GM18951 (cell line): ENCODE measurements around the gene FOSL1.

Experiments used
- POLR2A ChIP-seq: IDR thresholded peaks from 4 replicates; pipeline ENCODE4 v1.6.1; 2011; ENCODE audit warnings: mild to moderate bottlenecking; ENCODE audit not compliant: insufficient read length, insufficient read depth; ENCODE audit errors: extremely low read depth
- in situ Hi-C: fragments of 300-500 bp; cut with MboI; formaldehyde crosslinking; loops from one replicate; pipeline ENCODE4 v1.12.0; 2022; ENCODE audit warnings: low sequenced_read_pairs, mixed read lengths, inconsistent platforms; ENCODE audit not compliant: unreplicated experiment

The FOSL1 gene

DNA sequence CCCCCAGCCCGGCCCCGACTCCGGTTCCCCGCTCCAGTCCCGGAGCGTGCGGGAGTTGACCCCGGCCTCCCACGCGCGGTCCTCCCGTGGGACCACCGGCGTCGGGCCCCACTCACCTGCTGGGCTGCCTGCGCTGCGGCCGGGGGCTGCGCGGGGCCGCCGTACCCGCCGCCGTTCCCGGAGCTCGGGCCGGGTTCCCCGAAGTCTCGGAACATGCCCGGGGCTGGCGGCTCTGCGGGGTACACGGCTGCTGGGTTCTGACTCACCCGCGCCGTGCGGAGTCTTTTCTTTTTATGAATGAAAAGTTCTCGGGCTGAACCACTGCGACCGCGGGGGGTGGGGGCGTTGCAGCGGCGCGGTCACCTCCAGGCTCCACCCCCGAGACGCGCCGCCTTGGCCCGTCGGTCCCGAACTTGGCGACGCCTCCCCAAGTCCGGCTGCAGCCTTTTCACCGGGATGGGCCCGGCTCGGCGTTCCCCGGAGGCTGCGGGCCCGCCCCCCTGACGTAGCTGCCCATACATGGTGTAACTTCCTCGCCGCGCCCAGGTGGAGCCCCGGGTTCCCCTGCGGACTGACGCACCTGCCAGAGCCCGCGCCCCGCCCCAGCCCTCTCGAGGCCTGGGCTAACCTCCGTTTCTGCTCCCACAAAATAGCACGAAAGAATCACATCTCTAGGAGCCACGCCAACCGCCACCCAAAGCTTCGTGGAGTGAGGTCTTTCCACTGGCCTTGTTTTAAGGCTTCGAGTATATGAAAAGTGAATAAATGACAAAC is at the start of gene FOSL1:
FOSL1 (minus strand) TSS at position 264 of the 774 bp plus-strand sequence; CDS start at position 215, 49 bp downstream.
- in situ Hi-C loops, result no loop called here
- TF ChIP-seq POLR2A, result peak; percentile 74

DNA sequence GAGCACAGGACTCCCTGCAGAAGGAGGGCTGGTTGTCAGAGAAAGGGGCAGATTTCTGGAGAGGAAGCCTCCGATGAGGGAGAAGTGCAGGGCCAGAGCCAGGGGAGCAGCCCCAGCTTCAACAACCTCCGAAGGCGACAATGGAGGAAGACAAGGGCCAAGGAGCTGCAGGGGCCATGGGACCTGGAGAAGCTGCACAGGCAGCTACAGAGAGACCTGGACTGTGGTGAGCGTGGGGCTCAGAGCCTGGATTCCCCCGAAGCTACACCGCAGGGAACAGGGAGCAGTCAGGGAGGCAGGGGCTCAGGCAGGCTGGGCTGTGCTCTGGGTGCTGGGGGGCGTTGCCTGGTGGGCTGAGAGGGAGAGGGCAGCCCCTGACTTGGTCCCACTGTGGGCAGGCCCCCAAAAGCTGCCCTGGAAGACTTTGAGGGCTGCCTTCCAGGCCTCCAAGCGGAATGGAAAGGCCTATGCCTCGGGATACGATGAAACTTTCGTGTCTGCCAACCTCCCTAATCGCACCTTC is 47.5 kb upstream of the FOSL1 start:
- in situ Hi-C loops, result no loop called here
- TF ChIP-seq POLR2A, result no peak

DNA sequence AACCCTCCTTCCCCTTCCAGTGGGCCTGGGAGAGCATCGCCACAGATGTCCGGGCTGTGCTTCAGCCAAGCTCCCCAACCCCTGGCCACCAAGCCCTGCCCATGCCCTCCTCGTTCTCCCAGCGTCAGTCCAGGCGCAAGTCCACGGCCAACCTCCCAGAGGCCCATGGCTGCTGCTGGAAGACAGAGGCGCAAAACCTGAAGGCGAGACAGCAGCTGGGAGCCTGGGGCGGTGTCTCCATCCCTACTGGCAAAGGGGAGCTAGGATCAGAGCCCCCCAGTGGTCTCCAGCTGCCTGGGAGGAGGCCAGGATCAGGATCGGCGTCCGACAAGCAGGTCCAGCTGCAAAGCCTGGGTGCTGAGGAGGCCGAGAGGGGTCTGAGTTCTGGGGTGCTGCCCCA is 46.9 kb upstream of the FOSL1 start:
- in situ Hi-C loops, result no loop called here
- TF ChIP-seq POLR2A, result no peak

- in situ Hi-C loops, result no loop called here
- no peak for TF ChIP-seq POLR2A
Measured at GRCh38 chr11:65946655-65947054, 46.5 kb upstream of the FOSL1 start.

GRCh38 chr11:65945941-65946558 is 45.9 kb upstream of the FOSL1 start:
- TF ChIP-seq POLR2A, result no peak
- in situ Hi-C loops, result no loop called here

DNA sequence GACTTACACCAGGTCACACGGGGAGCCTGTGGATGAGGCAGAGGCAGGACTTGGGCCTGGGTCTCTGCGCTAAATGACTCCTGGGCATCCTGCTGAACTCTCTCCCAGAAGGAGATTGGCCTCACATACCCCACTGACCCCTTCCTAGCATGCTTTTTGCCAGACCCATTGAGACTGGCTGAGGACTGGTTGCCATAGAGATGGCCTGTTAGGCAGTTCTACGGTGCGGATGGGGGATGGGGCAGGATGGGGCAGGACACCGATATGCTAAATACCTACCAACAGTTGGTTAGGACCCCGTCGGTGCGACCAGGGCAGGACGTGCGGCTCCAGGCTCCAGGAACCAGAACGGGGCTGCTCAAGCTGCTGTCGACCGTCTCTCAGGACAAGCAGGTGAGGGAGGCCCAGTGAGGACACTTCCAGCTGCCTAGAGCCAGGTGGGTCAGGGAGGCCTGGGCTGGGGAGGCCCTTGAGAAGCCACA is 45.3 kb upstream of the FOSL1 start, which contains the start of gene TSGA10IP:
TSGA10IP (plus strand) TSS at position 51 of the 482 bp plus-strand sequence; CDS start at position 247, 196 bp downstream.
- in situ Hi-C loops, result no loop called here
- no peak for TF ChIP-seq POLR2A

DNA sequence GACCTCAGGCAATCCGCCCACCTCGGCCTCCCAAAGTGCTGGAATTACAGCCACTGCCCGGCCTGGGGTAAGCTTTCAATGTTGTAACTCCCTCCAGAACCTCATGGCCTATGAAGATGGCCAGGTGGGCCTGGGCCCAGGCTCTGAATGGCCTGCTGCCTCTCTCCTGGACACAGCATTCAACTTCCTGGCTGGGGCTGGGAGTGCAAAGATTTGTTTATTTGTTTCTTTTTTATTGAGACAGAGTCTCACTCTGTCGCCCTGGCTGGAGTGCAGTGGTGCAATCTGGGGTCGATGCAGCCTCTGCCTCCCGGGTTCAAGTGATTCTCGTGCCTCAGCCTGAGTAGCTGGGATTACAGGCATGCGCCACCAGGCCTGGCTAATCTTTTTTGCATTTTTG is 44.6 kb upstream of the FOSL1 start:
- in situ Hi-C loops, result no loop called here

DNA sequence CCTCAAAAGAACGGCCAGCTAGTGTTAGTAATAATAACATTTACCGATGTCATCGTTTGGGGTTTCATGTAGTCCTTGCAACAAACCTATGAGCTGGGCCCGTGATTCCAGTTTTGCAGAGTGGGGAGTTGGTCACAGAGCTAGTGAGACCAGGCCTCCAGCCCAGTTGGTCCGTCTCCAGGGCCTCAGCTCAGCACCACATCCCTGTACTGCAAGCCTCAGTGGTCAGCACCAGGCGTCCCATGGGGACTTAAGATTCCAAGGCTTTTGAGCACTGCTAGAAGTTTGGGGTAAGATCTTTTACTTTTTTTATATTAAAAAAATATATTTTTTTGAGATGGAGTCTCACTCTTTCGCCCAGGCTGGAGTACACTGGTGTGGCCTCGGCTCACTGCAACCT is 44.0 kb upstream of the FOSL1 start:
- no peak for TF ChIP-seq POLR2A
- in situ Hi-C loops, result no loop called here

More for the DNA sequence above, 44.6 kb upstream of the FOSL1 start:
- no peak for TF ChIP-seq POLR2A

- in situ Hi-C loops, result no loop called here
- no peak for TF ChIP-seq POLR2A
Measured at GRCh38 chr11:65942531-65942930, 42.3 kb upstream of the FOSL1 start.

DNA sequence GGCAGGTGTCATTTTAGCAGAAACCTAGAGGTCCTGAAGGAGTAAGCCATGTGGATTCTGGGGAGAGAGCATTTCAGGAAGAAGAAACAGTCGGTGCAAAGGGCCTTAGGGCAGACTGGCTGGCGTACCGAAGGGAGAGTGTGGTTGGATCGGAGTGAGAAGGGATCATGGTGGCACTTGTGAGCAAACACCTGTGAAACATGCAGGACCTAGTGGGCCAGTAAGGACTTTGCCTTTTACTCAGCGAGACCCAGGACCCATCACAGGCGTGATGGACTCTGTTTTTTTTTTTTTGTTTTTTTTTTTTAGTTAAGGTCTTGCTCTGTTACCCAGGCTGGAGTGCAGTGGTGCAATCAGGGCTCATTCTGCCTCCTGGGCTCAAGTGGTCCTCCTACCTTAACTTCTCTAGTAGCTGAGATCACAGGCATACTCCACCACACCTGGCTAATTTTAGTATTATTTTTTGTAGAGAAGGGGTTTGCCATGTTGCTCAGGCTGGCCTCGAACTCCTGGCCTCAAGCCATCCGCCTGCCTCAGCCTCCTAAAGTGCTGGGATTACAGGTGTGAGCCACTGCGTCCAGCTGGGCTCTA is 41.6 kb upstream of the FOSL1 start:
- no peak for TF ChIP-seq POLR2A
- in situ Hi-C loops, result no loop called here

DNA sequence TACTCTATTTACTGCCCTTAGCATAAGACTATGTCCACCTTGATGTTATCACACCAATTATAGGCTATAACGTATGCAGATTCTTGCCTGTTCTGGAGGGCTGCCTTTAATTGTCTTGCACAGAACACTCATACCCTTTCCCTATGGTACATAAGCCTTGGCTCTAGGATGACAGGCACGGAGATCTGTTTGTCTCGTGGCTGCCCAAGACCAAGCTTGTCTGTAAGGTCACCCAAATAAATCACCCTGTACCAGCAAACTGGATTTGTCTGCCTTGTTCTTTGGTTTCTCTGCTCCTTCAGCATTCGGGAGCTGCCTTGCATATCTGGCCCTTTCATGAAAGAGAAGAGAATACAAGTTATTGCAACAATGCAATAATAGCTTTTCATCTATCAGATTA is 37.6 kb upstream of the FOSL1 start:
- in situ Hi-C loops, result no loop called here
- TF ChIP-seq POLR2A, result no peak

GRCh38 chr11:65934014-65934413 is 33.8 kb upstream of the FOSL1 start:
- in situ Hi-C loops, result no loop called here
- no peak for TF ChIP-seq POLR2A

DNA sequence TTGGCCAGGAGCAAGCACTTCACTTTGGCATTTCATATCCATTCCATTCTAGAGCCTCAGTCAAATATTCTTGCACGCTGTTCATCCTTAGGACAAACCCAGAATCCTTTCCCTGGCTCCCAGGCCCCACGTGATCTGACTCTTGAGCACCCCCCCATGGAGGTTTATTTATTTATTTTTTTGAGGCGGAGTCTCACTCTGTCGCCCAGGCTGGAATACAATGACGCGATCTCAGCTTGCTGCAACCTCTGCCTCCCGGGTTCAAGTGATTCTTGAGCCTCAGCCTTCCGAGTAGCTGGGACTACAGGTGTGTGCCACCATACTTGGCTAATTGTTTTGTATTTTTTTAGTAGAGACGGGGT is 32.4 kb upstream of the FOSL1 start:
- no peak for TF ChIP-seq POLR2A
- in situ Hi-C loops, result no loop called here
